SU-DHL-6 (cell line): ENCODE results near the gene CSPG4.

ENCODE experiments used
- CTCF ChIP-seq: fragments of 200-600 bp; sonication (generic); IDR thresholded peaks from one replicate; pipeline ENCODE4 v1.5.1; 2017; ENCODE audit warnings: antibody characterized with exemption, mild to moderate bottlenecking, low read length, moderate library complexity; ENCODE audit not compliant: insufficient read depth, poor library complexity, severe bottlenecking
- EZH2phosphoT487 ChIP-seq: fragments of 200-600 bp; sonication (generic), shearing (Covaris generic); conservative IDR thresholded peaks from 2 replicates; pipeline ENCODE4 v1.6.1; 2018; ENCODE audit warnings: mild to moderate bottlenecking, antibody characterized with exemption, low read length, moderate library complexity, mixed read lengths

- TF ChIP-seq CTCF (no peak), EZH2phosphoT487 (no peak)
These were observed 35.8 kb downstream of the CSPG4 start for GRCh38 chr15:75676688-75677464.
